HL-60 (cell line): ENCODE results near the gene CHRNE.

Experiments
- CTCF ChIP-seq: IDR thresholded peaks from one replicate; pipeline ENCODE4 v1.5.1; 2011; ENCODE audit warnings: low read length, control low read depth, inconsistent platforms; ENCODE audit not compliant: insufficient read depth
- TF ChIP-seq, protein P1 (sequence below): IDR thresholded peaks from 2 replicates; pipeline ENCODE4 v1.6.1; 2012; ENCODE audit warnings: low read depth; ENCODE audit not compliant: insufficient replicate concordance

DNA sequence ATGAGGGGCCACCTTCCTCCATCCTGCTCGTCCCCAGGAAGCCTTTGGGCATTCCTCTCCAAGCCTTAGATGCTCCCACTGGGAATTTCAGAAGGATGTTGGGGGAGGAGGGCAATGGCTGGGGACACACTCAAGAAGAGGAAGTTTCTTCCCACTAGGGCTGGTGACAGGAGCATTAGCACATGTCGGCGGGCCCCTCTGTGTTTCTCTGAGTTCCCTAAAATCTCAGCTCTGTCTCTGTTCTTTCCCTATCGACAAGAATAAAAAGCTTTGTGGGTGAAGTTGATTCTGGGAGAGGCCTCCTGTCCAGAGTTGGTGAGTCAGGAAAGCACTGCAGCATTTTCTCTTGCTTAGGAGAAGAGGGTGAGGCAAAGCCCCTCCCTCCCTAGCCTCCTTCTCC lies 23.3 kb downstream of the CHRNE start:
- TF ChIP-seq CTCF: no peak
- TF ChIP-seq, protein P1, sequence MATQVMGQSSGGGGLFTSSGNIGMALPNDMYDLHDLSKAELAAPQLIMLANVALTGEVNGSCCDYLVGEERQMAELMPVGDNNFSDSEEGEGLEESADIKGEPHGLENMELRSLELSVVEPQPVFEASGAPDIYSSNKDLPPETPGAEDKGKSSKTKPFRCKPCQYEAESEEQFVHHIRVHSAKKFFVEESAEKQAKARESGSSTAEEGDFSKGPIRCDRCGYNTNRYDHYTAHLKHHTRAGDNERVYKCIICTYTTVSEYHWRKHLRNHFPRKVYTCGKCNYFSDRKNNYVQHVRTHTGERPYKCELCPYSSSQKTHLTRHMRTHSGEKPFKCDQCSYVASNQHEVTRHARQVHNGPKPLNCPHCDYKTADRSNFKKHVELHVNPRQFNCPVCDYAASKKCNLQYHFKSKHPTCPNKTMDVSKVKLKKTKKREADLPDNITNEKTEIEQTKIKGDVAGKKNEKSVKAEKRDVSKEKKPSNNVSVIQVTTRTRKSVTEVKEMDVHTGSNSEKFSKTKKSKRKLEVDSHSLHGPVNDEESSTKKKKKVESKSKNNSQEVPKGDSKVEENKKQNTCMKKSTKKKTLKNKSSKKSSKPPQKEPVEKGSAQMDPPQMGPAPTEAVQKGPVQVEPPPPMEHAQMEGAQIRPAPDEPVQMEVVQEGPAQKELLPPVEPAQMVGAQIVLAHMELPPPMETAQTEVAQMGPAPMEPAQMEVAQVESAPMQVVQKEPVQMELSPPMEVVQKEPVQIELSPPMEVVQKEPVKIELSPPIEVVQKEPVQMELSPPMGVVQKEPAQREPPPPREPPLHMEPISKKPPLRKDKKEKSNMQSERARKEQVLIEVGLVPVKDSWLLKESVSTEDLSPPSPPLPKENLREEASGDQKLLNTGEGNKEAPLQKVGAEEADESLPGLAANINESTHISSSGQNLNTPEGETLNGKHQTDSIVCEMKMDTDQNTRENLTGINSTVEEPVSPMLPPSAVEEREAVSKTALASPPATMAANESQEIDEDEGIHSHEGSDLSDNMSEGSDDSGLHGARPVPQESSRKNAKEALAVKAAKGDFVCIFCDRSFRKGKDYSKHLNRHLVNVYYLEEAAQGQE: no peak
